Thoracic aorta (tissue), 2 donors: ENCODE measurements around the gene MAN2A1. TPM values are rescaled to one million over a fixed set of nuclear protein-coding genes. Genes with fewer than 3 reads are reported as not detected.

Experiments used
- ATAC-seq: fragments of 150-250 bp; one replicate; pipeline ENCODE4 v1.8.0; 2017; ENCODE audit warnings: low read depth; ENCODE audit not compliant: insufficient number of reproducible peaks, low FRiP score
- DNase-seq: peaks from one replicate; pipeline ENCODE4 v3.0.0-alpha.2; 2020; ENCODE audit warnings: low spot score
- H3K27ac ChIP-seq, 2 donors: fragments of 200-600 bp; sonication (generic); 1 replicate in 1 of 2; 2 replicates in 1 of 2; pipeline ENCODE4 v1.5.1; 2016; ENCODE audit warnings: mild to moderate bottlenecking in 2 of 2, moderate library complexity in 2 of 2
- H3K27me3 ChIP-seq: fragments of 200-600 bp; sonication (generic); replicated peaks from 2 replicates; pipeline ENCODE4 v1.6.0; 2016; ENCODE audit warnings: mild to moderate bottlenecking; ENCODE audit not compliant: insufficient read depth
- H3K36me3 ChIP-seq: fragments of 200-600 bp; sonication (generic); one replicate; pipeline ENCODE4 v1.5.1; 2016
- H3K4me1 ChIP-seq, 2 donors: fragments of 200-600 bp; sonication (generic); 1 replicate in 1 of 2; 2 replicates in 1 of 2; pipeline versions ENCODE4 v1.5.1 to v1.6.0; 2016; ENCODE audit warnings: low read depth in 2 of 2, mild to moderate bottlenecking in 1 of 2; ENCODE audit not compliant: control insufficient read depth in 1 of 2
- H3K4me3 ChIP-seq: fragments of 200-600 bp; sonication (generic); 2 replicates; pipeline ENCODE4 v1.5.1; 2016; ENCODE audit warnings: mild to moderate bottlenecking
- H3K9me3 ChIP-seq: fragments of 200-600 bp; sonication (generic); 2 replicates; pipeline ENCODE4 v1.5.1; 2016
- total RNA-seq, 2 donors: library from RNA; depleted of rRNA; stranded (reverse); fragments of >200 nt; gene quantifications; one replicate each; pipeline versions ENCODE4 v1.1.0 to v1.2.3, GENCODE V29; 2016
- TF ChIP-seq, protein P1 (sequence below): fragments of 200-600 bp; sonication (generic); IDR thresholded peaks from one replicate; pipeline ENCODE4 v1.5.1; 2019; ENCODE audit warnings: antibody characterized with exemption

The MAN2A1 gene
- total RNA-seq, 2 donors from 2014 or later, result 64.8 to 82.8 TPM

DNA sequence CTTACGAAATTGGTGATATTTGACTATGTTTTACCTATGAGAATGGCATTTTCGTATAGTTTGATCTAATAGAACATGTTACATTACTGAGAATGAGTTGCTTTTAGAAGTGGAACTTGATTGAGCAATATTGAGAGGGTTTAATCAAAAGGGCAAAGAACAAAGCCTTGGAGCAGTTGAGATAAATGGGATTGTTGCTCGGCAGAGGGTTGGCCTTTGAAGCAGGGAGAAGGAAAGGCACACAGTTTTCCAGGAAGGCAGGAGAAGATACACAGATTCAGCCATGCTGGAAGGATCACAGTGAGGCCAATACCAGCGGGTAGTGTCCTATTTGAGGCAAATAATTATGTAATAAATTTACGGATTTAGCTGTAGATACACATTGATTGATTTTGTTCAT lies 19.5 kb downstream of the MAN2A1 start:
- no peak overlapping the region for H3K27ac ChIP-seq
- H3K4me3 ChIP-seq, result no peak overlapping the region
- TF ChIP-seq, protein P1, sequence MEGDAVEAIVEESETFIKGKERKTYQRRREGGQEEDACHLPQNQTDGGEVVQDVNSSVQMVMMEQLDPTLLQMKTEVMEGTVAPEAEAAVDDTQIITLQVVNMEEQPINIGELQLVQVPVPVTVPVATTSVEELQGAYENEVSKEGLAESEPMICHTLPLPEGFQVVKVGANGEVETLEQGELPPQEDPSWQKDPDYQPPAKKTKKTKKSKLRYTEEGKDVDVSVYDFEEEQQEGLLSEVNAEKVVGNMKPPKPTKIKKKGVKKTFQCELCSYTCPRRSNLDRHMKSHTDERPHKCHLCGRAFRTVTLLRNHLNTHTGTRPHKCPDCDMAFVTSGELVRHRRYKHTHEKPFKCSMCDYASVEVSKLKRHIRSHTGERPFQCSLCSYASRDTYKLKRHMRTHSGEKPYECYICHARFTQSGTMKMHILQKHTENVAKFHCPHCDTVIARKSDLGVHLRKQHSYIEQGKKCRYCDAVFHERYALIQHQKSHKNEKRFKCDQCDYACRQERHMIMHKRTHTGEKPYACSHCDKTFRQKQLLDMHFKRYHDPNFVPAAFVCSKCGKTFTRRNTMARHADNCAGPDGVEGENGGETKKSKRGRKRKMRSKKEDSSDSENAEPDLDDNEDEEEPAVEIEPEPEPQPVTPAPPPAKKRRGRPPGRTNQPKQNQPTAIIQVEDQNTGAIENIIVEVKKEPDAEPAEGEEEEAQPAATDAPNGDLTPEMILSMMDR, result no peak
- no peaks in the 10 kb centered on the region for H3K9me3 ChIP-seq
- H3K36me3 ChIP-seq, result no peaks in the 10 kb centered on the region
- peaks cover 23 to 57% of the 10 kb centered on the region in 2 donors for H3K4me1 ChIP-seq
- DNase-seq, result no peak
- no peaks in the 10 kb centered on the region for H3K27me3 ChIP-seq
- no peak for ATAC-seq

DNA sequence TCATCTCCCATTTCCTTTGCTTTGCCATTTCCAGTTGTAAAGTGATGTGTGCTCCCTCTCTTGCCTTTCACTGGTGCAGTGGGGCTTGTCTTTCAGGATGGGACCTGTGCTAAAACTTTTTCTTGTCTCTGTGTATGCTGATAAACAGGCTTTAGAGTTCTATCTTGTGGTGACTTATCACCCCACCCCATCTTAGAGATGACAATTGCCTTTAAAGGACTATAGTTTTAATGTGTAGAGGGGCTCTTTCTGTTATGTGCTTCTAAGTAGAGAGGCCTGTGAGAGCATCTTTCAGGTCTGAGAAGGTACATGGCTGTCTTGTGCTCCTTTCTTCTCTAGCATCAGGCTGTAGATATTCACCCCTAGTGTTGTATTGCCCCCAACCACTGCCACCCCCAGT lies 21.9 kb downstream of the MAN2A1 start:
- H3K27ac ChIP-seq, result no peak overlapping the region
- H3K27me3 ChIP-seq, result no peaks in the 10 kb centered on the region
- no peak overlapping the region for H3K4me3 ChIP-seq
- H3K4me1 ChIP-seq, result peaks cover 15 to 41% of the 10 kb centered on the region in 2 donors
- no peaks in the 10 kb centered on the region for H3K36me3 ChIP-seq
- ATAC-seq (no peak), DNase-seq (no peak)
- H3K9me3 ChIP-seq, result no peaks in the 10 kb centered on the region
- TF ChIP-seq, protein P1, result no peak

DNA sequence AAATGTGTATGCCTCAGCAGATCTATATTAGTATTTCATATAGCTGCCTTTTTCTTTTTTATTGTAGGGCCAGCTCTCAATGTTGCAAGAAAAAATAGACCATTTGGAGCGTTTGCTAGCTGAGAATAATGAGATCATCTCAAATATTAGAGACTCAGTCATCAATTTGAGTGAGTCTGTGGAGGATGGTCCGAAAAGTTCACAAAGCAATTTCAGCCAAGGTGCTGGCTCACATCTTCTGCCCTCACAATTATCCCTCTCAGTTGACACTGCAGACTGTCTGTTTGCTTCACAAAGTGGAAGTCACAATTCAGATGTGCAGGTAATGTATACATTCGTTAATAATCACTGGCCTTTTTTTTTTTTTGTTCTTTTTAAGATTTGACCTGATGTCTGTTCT lies 23.7 kb downstream of the MAN2A1 start:
- no peak overlapping the region for H3K27ac ChIP-seq

DNA sequence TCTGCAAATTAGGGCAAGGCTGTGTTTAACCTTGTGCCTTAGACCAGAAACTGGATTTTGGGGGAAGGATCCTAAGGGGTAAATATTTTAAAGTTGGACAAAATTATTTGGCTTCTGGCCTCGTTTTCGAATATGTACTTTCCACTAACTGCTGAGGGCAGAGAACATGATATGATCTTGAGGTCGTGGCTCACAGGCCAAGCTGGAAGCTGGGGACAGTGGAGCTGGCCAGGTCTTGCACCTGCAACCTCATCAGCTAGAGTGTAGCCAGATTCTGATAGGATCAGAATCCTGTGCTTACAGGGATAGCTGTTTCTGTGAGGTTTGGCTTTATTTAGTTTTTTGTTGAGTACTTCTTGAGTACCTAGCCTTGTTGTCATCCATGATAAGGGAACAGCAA lies 24.9 kb downstream of the MAN2A1 start:
- peaks cover 4% of the 10 kb centered on the region for H3K36me3 ChIP-seq
- H3K27ac ChIP-seq, result no peak overlapping the region
- no peaks in the 10 kb centered on the region for H3K27me3 ChIP-seq
- DNase-seq, result no peak
- TF ChIP-seq, protein P1, result no peak
- H3K4me3 ChIP-seq, result no peak overlapping the region
- H3K4me1 ChIP-seq, result peaks cover 15 to 35% of the 10 kb centered on the region in 2 donors
- no peak for ATAC-seq
- no peaks in the 10 kb centered on the region for H3K9me3 ChIP-seq

More for the DNA sequence above, 23.7 kb downstream of the MAN2A1 start:
- no peaks in the 10 kb centered on the region for H3K9me3 ChIP-seq
- H3K36me3 ChIP-seq, result peaks cover 3% of the 10 kb centered on the region
- peaks cover 15 to 35% of the 10 kb centered on the region in 2 donors for H3K4me1 ChIP-seq
- no peaks in the 10 kb centered on the region for H3K27me3 ChIP-seq
- TF ChIP-seq, protein P1, result no peak
- no peak overlapping the region for H3K4me3 ChIP-seq
- DNase-seq (no peak), ATAC-seq (no peak)

DNA sequence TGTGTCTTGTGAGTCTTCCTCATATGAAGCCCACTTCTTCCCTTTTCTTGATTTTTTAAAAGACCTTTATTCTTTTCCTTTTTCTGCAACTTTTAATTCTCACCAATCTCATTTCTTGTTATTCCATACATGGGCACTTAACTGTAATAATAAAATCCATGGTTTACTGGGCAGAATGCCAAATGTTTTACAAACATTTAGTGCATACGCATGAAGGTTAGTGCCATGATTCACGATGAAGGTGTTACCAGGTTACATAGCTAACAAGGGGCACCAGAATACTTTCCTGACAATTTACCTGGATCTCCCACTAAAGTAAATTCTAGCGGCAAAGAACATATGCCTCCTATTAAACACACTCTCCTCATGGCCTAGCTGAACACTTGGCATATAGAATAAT lies 28.5 kb downstream of the MAN2A1 start:
- Histone ChIP-seq H3K27ac (no peak overlapping the region), H3K27me3 (no peaks in the 10 kb centered on the region), H3K4me1 (peaks cover 7 to 17% of the 10 kb centered on the region in 2 donors), H3K36me3 (peaks cover 4% of the 10 kb centered on the region), H3K9me3 (no peaks in the 10 kb centered on the region), H3K4me3 (no peak overlapping the region)
- no peak for ATAC-seq
- DNase-seq, result no peak
- TF ChIP-seq, protein P1, result no peak
